Islet precursor cell (in vitro differentiated cells): ENCODE results near the gene MOB2.

Experiments used
- DNase-seq: peaks from one replicate; pipeline ENCODE4 v3.0.0-alpha.2; 2018

The MOB2 gene

DNA sequence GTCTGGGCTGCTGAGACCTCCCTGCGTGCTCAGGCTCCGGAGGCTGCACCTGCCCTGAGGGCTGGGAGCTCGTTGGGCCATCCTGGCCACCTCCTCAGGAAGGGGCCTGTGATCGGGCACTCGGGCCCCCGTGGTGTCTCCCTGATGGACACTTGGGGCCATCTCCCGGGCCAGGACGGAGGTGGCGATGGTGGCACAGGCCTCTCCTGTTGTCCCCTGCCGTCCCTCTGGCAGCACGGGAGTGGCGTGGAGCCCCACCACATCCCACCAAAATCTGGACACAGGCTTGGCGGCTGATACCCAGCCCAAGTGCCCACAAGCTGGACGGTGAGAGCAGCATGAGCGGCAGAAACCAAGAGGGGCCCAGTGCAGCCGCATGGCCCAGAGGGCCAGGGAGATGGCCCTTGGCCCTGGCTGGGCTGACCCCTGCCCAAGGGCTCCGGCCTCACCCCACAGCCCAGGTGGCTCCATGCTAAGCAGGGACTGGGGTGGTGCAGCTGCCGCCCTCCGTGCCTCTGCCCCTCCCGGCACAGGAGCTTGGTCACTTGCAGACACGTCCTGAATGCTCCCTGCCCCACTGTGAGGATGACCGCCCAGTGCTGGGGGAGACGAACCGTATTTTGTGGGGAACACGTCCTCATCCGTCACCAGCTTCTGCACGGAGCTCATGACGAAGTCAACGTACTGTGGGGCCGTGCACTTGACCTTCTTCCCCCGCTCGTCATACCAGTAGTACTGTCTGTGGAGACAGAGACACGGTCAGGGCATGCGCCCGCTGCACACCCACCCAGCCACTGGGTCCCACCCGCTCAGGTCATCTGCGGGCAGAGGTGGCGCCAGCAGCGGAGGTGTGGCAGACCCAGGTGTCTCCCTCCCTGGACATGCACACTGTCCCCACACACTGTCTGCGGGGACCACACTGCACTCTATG lies 15.6 kb downstream of the MOB2 start:
- DNase-seq = no peak

DNA sequence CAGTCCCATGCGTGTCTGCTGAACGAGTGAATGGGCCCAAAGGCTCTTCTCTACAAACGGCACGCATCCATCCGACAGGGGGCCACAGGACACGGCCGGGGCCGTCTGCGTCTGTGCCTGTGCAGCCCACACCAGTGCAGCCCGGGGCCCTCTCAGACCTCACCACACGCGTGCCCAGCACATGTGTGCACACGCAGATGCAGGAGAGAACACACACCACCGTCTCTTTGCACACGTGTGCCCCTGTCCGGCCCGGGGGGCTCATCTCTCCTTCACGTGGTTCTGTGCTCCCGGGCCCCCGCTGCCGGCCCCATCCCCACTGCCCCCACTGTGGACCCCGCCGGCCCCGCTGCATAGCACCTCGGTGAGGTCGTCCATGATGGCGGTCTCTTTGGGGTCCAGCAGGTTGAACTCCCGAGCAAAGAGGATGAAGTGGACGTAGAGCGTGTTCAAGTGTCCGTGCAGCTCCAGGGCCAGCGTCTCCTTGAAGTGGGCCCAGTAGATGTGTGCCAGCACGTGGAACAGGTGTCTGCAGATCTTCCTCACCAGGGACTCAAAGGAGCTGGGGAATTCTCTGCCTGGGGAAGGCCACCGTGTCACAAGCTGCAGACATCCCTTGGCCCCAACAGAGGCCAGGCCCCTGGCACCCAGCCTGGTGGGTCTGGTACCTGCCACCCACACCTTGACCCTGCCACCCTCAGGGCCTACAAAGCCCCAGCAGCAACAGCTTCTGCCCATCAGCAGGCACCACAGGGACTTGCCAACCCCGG lies 16.5 kb downstream of the MOB2 start:
- DNase-seq = no peak

DNA sequence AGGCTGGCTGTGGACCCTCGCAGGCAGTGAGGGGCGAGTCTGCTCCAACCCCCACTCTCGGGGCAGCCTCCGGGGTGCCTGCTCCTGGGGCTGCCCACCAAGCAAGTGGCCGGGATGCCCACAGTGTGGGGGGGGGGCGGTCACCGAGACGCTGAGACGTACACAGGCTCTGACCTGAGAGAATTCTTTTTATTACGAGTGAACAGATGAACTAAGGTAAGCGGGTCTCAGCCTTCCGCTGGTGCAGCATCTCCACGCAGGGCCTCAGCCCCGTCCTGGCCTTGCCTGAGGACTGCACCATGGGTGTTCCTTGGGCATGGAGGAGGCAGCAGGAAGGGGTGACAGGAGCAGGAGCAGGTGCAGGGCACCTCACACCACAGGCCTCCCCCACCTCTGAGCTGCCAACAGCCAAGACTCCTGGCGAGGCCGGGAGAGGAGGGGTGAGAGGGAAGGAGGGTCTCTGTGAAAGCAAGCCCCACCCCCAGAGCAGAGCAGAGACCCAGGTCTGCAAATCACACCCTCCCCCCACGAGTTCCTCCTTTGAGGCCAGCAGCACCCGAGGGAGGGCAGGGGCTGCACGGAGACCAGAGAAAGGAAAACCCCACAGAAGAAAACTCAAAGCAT lies 17.2 kb downstream of the MOB2 start:
- DNase-seq = no peak

DNA sequence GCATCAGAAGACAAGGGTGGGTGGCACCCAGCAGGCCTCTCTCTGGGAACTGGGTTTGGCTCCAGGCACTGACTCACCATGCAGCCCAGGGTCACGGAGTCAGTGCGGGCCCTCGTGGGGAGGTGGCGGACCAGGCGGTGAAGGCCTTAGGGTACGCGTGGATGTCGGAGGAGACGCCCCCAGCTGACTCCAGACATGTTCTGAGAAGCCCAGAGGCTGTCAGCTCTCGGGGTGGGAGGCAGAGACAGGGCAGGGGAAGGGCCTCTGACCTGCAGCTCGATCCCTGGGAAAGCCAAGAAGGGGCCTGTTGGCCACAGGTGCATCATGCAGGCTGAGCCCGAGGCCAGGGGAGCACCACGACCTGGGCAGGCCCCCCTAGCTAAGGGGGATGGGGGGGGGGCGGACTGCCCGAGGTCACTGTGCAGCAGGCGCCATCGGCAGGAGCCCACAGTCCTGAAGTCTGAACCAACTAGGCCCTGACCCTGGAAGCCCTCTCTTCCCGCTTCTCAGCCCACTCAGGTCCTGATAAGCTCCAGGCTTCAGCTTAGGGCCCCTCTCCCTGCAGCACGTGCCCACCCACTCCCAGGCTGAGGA lies 18.0 kb downstream of the MOB2 start:
- DNase-seq = no peak

DNA sequence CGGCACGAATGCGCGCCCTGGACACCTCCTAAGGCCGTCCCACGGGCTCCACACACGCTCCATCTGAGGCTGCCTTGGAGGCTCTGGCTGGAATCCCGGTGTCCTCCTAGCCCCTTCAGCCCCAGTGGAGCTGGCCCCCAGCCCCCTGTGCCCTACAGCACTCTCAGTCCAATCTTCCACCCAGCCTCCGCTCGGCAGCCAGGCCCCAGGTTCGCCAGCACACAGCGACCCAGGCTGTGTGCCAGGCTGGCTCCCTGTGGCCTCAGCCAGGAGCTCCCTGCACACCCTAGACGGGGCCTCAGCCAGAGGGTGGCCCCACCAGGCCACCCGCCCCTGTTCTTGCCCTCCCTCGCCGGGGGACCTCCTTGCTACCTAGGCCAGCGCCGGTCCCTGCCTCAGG lies 18.6 kb downstream of the MOB2 start:
- DNase-seq = no peak

DNA sequence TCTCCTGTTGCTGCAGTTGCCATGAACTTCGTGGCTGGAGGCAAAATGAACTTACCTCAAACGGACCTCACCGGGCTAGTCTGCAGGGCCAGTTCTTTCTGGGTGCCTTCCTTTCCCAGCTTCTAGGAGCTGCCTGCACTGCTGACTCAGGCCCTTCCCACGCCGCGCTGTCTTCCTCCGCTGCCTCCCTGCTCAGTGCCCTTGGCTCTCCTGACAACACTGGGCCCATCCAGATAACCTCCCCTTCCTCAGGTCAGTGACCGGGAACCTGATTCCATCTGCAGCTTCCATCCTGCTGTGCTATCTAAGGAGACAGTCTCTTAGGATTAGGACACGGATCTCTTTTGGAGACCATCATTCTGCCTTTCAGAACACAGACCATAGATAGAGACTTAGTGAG lies 19.3 kb downstream of the MOB2 start:
- no peak for DNase-seq

DNA sequence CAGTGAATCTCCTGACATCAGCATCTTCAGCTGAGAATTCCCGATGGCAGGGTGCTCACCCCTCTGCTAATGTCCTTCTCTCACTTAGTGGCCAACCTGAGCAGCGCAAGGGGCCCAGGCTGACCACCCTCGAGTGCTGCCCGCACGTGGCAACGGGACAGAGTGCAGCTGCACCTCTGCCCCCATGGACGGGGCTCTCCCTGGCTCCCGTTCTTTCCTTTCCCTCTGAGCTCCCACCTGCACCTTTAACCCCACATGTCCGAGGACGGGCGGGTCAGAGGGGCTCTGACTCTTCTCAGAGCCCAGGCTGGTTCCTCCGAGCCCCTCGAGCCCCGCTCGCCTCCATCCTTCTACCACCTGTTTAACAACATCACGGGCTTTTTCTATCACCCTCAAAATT lies 19.8 kb downstream of the MOB2 start:
- DNase-seq = no peak

DNA sequence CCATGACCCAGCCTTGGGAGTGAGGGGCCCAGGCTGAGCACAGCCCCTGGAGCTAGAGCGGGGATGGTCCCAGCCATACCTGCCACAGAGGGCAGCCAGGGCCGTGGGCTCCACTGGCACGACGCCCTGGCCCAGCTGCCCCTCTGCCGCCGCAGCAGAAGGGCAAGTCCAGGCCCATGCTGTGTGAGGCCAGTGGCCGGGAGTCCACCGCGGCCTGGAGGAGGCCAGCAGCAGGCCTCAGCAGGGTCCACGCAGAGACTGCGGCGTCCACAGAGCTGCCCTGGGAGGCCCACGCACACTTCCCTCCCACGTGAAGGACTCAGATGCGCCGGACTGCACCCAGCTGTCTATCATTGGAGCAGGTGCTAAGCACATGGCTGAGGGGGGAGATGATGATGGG lies 23.5 kb downstream of the MOB2 start:
- no peak for DNase-seq

DNA sequence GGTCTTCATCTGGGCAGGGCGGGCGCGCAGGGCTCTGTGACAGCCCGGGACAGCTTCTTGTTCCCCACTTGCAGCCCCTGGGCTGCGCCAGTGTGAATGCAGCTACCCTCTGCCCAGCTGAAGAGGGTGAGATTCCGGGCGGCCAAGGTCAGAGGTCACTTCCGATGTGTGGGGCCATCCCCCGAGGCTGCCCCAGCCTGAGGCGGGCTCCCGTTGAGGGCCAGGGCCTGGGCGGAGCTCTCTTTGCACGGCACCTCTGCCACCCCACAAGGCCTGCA lies 23.9 kb downstream of the MOB2 start:
- no peak for DNase-seq

DNA sequence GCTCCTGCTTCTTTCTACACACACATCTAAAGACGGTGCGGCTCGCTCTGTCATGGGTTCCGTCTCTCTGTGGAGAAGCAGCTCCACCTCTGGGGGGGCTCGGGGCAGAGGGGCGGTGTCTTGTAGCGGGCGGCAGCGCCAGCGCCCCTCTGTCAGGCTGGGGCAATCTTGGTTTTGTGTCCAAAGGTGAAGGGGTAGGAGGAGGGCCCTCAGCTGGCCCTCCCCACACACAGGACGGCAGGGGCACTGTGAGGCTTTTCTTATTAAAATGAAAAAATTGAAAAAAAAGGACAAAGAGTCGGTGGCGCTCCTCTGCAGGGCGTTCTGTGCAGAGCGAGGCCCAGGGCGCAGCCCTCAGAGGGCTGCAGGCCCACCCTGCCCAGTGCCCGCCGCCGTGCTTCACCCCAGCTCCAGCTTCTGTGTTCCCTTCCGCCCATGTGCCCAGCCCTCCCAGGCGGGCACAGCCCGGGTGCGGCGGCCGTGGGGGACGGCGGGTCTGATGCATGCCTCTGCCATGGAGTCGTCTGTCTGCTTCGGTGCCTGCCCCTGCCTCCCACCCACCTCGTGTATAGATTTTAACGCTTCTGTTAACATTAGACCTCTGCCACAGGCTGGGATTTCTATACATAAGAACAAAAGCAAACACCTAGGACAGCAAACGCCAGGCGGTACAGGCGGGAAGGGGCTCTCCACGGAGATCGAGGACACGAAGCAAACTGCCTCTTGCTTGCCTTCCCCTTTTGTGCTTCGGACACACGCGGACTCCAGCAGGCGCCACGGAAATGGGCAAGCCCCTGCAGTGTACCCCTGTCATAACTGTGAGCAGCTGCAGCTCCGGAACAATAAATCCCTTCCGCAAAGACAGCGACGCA lies 24.5 kb downstream of the MOB2 start:
- no peak for DNase-seq

DNA sequence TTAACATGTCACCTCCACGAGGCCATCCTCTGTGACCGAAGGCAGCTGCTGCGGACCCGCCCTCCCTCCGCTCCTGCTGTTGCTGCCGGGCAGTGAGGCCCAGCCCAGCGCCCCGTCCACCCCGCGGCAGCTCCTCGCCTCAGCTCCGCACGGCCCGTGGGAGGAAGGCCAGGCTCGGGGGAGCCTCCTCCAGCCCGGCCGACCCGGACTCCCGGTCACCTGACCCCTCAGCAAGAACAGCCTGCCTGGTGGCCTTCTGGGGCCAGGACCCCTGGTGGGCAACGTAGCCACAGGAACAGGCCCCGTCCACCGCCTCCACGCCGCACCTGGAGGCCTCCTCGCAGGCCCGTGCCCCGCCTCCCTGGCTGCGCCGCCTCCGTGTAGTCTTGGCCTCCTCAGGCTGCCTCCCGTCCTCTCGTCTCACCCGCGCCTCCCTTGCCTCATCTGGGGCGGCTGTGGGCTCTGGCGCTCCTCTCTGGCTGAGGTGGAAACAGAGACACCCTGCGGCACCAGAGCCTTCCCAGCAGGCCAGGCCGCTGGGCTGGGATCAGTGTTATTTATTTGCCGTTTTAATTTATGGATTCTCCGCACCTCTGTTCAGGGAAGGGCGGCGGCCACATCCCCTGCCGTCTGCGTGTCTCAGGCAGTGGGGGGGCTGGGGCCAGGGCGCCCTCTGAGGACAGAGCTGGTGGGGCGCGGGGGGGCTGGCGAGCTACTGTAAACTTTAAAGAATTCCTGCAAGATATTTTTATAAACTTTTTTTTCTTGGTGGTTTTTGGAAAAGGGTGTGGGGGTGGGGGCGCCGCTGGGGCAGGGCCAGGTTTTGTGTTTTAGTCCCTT lies 25.4 kb downstream of the MOB2 start:
- no peak for DNase-seq

DNA sequence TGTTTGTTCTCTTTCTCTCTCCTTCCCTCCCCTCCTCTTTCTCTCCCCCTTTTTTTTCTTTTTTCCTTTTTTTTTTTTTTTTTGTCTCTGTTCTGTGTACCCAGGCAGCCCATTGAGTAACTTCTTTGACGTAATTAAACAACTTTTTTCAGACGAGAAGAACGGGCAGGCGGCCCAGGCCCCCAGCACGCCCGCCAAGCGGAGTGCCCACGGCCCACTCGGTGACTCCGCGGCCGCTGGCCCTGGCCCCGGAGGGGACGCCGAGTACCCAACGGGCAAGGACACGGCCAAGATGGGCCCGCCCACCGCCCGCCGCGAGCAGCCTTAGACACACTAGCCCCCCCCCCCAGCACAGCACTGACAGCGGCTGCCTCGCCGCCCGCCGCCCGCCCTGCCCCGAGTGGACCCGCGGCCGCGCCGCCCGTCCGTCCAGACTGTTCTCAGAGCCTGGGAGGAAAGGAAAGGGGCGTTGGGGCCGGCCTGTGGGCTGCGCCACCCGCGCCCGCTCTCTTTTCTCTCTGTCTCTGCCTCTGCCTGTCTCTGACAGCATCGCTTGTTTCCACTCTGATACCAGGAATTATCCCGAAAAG lies 26.1 kb downstream of the MOB2 start:
- DNase-seq = no peak

DNA sequence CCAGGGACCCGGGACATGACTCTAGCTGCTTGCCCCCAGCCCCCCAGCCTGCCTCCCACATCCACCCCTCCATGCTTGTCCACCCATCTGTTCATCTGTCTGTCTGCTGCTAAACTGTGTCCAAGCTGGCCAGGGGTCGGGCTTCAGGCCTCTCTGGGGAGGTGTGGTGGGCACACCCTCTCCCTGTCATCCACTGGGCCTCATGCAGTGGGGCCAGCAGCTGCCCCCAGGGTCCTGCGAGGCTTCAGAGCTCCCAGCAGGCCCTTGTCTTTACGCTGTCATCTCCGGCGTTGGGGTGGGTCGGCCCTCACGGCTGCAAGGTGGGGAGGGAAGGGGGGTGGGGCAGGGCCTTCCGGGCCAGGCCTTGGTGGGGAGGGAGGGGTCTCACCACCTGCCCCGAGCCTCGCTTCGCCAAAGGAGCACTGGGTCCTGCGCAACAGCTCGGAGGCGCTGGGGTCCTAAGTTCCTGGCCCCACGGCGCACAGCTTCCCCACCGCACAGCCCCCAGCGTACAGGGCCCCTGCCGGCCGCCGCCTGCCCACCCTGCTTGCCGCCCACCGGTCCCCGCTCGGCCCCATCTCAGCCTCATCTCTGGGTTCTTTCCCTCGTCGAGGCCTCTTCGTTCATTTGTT lies 26.7 kb downstream of the MOB2 start:
- no peak for DNase-seq

DNA sequence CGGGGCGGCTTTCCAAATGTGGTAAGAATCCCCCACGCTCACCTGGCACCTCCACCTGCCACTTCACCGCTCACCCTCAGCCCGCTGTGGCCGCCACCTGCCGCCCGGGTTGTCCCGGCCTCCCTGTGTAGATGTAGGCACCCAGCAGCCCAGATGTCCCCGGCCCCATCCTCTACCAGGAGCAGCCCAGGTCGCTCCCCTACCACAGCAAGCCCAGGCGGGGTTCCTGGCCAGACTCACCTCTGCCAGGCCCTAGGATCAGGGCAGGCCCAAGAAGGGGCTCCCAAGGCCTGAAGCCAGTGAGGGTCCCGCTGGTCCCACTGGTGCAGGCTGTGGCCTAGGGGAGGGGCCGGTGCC lies 27.4 kb downstream of the MOB2 start:
- no peak for DNase-seq

DNA sequence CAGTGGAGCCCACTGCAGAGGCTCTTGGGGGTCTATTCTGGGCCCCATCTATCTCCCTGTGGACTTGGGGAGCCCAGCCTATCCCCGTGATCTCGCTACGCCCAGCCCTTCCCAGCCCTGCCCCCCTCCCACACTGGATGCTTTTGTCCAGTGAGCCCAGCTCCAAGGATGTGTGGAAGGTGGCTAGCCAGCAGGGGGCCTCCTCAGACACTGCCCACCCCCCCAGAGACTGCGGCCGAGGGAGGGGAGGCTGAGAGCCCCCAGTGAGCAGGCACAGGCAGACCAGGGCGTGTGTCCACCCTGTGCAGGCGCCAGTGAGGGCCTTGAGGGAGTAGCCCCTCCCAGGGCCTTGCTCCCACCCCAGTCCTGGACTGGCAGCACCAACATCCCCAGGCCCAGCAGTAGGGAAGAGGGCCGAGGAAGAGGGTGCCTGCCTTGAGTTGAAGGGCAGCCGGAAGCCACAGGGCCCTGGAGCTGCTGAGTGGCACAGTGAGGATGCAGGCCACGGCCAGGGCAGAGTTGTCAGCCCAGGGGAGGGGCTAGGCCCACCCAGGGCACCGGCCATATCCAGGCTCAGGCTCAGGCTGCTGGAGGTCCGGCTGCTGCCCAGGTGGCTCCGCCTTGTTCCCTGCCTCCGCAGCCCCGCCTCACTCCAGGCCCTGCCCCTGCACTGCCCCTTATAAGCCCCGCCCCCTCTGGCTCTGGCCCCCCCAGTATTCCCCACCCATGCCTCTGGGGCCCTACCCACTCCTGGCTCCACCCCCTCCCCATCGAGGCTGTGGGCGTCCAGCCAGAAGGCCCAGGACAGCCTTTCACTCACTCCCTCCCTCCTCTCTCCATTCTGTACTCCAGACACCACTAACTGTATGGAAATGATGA lies 28.0 kb downstream of the MOB2 start:
- DNase-seq = peak; percentile 81

DNA sequence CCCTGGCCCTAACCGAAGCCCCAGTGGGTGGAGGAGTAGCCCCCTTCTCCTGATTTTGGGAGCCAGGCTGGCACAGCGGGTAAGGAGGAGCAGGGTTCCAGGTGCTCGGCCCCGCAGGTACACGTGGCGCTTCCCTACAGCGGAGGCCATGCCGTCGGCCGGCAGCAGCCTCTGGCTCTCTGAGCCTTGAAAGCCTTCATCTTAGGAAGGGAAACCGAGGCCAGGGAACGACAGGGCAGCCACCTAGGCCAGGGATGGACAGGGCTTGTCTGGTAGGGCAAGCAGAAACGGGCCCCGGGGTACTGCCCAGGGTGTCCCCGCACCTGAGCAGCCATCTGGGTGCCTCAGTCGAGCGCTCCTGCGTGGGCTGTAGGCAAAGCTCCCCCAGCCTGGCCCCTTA lies 28.7 kb downstream of the MOB2 start:
- no peak for DNase-seq

DNA sequence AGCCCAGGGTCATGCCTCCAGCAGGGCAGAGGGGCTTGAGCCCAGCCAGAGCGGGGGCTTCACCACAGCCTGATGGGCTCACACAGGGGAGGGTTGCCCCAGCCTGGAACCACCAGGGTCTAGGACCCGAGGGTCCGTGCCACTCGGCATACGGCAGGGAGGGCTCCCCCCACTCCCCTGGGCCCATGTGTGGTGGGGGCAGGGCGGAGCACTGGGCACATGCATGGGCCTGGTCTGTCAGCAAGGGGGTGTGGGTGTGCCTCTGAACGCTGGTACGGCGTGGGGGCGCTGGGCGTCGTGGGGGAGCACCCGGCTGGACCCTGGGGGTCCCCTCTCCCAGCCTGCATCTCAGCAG lies 29.3 kb downstream of the MOB2 start:
- DNase-seq = no peak

DNA sequence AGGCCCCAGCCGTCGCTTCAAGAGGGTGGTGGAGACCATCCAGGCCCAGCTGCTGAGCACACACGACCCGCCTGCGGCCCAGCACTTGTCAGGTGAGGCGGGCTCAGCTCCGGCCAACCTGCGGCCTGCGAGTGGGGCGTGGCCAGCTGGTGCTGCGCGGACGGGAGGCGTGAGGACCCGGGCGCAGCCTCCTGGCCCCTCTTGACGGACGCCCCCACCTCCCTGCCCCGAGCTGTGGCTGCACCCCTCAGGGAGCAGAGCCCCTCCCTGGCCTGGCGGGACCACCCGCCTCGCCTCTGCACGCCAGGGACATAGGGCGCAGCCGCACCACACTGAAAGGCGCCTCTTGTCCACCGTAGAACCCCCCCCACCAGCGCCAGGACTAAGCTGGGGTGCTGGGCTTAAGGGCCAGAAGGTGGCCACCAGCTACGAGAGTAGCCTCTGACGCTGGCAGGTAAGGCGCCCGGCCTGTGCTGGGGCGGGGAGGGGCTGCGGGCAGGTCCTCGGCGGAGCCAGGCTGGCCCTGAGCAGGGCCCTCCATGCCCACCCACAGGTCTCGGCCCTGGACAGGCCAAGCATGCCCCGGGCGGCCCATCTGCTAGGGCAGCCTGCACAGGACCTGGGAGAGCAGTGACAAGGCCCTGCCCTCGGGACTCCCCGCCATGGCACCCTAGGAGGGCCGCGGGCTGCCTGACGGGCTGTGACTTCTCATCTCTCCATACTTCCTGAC lies 29.8 kb downstream of the MOB2 start:
- DNase-seq = no peak

DNA sequence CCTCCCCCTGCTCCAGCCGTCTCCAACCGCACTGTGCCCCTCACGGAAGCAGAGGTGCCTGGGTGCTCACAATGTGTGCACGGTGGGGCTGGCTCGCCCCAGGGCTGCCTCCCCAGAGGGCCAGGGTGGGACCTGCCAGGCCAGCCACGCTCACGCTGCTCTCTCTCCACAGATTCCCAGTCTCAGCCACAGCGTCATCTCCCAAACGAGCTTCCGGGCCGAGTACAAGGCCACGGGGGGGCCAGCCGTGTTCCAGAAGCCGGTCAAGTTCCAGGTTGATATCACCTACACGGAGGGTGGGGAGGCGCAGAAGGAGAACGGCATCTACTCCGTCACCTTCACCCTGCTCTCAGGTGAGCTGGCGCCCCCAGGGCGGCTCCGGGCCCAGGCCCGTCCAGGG lies 30.4 kb downstream of the MOB2 start:
- no peak for DNase-seq
